HepG2 (cell line): ENCODE measurements around the gene COL4A2.

ENCODE experiments used
- KDM5B ChIP-seq: sonication (generic); formaldehyde crosslinking; IDR thresholded peaks from 2 replicates; pipeline ENCODE4 v1.4.0; 2020; ENCODE audit warnings: missing genetic modification reagents, mild to moderate bottlenecking, borderline replicate concordance
- NCOA5 ChIP-seq: sonication (generic); formaldehyde crosslinking; IDR thresholded peaks from 2 replicates; pipeline ENCODE4 v1.4.0; 2020; ENCODE audit warnings: missing genetic modification reagents
- POLR2A ChIP-seq, 2 experiments: IDR thresholded peaks; 2 replicates each; pipeline ENCODE4 v1.6.1; 2011; ENCODE audit warnings: low read depth in 2 of 2, low read length in 2 of 2, mild to moderate bottlenecking in 1 of 2, moderate library complexity in 1 of 2; ENCODE audit not compliant: insufficient read depth in 1 of 2
- ZNF121 ChIP-seq: sonication (generic); formaldehyde crosslinking; IDR thresholded peaks from 2 replicates; pipeline ENCODE4 v1.5.0; 2020; ENCODE audit warnings: mild to moderate bottlenecking, missing genetic modification reagents
- ZNF430 ChIP-seq: sonication (generic); formaldehyde crosslinking; IDR thresholded peaks from 2 replicates; pipeline ENCODE4 v1.9.0; 2021; ENCODE audit warnings: mild to moderate bottlenecking, missing genetic modification reagents
- ZNF431 ChIP-seq: sonication (generic); formaldehyde crosslinking; IDR thresholded peaks from 2 replicates; pipeline ENCODE4 v1.9.0; 2022; ENCODE audit warnings: missing genetic modification reagents, low read depth, mild to moderate bottlenecking, borderline replicate concordance
- ZNF546 ChIP-seq: sonication (generic); formaldehyde crosslinking; conservative IDR thresholded peaks from 2 replicates; pipeline ENCODE4 v1.8.1; 2023; ENCODE audit warnings: mild to moderate bottlenecking, missing genetic modification reagents
- TF ChIP-seq, protein P1 (sequence below): sonication (generic); formaldehyde crosslinking; IDR thresholded peaks from 2 replicates; pipeline ENCODE4 v1.5.0; 2020; ENCODE audit warnings: mild to moderate bottlenecking, missing genetic modification reagents, moderate library complexity
- TF ChIP-seq, protein P2 (sequence below): IDR thresholded peaks from 2 replicates; pipeline ENCODE4 v1.6.1; 2012; ENCODE audit warnings: inconsistent platforms

DNA sequence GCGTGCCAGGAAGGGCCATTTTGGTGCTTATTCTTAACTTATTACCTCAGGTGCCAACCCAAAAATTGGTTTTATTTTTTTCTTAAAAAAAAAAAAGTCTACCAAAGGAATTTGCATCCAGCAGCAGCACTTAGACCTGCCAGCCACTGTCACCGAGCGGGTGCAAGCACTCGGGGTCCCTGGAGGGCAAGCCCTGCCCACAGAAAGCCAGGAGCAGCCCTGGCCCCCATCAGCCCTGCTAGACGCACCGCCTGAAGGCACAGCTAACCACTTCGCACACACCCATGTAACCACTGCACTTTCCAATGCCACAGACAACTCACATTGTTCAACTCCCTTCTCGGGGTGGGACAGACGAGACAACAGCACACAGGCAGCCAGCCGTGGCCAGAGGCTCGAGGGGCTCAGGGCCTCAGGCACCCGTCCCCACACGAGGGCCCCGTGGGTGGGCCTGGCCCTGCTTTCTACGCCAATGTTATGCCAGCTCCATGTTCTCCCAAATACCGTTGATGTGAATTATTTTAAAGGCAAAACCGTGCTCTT is 205.2 kb downstream of the COL4A2 start:
- no peak for TF ChIP-seq KDM5B (CRISPR knock-in tag)
- TF ChIP-seq, protein P1, sequence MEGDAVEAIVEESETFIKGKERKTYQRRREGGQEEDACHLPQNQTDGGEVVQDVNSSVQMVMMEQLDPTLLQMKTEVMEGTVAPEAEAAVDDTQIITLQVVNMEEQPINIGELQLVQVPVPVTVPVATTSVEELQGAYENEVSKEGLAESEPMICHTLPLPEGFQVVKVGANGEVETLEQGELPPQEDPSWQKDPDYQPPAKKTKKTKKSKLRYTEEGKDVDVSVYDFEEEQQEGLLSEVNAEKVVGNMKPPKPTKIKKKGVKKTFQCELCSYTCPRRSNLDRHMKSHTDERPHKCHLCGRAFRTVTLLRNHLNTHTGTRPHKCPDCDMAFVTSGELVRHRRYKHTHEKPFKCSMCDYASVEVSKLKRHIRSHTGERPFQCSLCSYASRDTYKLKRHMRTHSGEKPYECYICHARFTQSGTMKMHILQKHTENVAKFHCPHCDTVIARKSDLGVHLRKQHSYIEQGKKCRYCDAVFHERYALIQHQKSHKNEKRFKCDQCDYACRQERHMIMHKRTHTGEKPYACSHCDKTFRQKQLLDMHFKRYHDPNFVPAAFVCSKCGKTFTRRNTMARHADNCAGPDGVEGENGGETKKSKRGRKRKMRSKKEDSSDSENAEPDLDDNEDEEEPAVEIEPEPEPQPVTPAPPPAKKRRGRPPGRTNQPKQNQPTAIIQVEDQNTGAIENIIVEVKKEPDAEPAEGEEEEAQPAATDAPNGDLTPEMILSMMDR: no peak
- TF ChIP-seq, protein P2, sequence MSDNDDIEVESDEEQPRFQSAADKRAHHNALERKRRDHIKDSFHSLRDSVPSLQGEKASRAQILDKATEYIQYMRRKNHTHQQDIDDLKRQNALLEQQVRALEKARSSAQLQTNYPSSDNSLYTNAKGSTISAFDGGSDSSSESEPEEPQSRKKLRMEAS: no peak
- TF ChIP-seq ZNF431 (CRISPR knock-in tag): no peak
- no peak for TF ChIP-seq POLR2A (IDR thresholded peaks at IDR 0.05; ENCODE audit: insufficient read depth in 1 of 2, low read depth in 2 of 2, low read length in 2 of 2)
- no peak for TF ChIP-seq NCOA5
- no peak for TF ChIP-seq ZNF546
- TF ChIP-seq ZNF121 (CRISPR knock-in tag): no peak
- TF ChIP-seq ZNF430: no peak
